ENCODE data around the gene RBM20.
A peak's percentile ranks its signal among the peaks of the same experiment; 100 is the strongest.

RBM20 gene

DNA sequence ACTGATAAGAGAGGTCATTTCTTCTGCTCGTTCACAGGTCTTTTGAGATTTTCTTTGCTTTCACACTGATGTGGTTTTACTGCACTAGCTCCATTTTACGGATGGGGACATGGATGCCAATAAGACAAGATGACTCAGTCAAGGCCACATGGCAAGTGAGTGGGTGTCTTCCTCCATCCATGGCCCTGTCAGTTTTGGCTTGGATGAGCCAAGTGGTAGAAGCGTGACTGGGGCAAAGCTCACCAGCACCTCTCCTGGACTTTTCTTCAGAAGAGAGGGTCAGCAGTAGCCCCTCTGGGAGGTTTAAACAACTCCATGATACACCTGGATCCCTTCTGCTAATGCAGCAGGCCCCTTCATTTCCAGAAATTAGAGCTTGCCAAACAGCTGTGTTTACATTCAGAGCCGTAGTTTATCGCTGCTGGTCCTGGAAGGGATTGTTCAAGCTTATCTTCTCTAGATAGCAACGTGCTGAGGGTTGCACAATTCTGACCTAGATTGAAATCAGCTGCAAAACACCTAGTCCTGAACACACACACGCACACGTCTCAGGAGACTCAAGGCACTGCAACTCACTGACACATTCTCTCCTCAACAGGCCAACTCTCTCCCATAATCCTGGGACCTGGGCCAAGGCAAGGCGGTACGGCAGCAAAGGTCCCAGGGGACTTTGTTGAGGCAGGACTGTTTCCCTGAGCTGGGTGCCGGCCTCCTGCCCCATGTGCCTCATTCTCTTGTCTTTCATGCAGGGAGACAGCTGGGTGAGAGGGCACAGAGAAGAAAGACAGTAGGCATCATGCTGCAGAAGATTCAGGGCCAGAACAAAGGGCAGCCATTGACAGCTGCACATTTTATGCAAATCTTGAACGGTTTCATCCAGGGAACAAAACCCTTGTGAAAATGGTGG lies 213.4 kb downstream of the RBM20 start:
- no peak for TF ChIP-seq ZNF274 (IDR thresholded peaks at IDR 0.05; ENCODE audit: low read depth, low read length)
- H3K4me3 ChIP-seq (ENCODE audit: low read length) = no peak overlapping the region

DNA sequence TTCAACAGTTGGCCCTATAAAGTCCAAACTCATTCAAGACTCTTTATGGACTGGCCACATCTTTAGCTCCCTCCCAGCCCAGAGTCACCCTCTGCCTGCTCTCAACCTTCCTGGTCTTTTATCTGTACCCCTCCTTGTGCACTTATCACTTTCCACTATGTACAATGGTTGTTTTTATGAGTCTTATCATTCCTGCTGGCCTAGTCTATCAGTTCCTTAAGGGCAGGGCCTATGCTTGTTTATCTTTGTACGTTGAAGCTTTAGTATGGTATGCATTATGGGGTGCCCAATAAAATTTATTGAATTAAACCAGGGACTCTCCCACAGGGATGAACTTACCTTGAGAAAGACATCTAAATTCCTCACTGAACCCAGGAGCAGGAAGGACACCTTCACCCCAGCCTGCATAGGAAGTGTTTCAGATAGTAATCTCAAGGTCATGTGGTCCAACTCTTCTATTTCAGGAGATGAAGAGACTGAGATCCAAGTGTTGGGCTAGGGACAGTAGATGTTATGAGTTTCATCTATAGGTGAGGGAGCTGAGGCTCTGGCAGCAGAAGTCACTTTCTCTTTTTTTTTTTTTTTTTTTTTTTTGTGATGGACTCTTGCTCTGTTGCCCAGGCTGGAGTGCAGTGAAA lies 214.3 kb downstream of the RBM20 start:
- TF ChIP-seq ZNF274 (IDR thresholded peaks at IDR 0.05; ENCODE audit: low read depth, low read length) = no peak
- no peak overlapping the region for H3K4me3 ChIP-seq (ENCODE audit: low read length)

DNA sequence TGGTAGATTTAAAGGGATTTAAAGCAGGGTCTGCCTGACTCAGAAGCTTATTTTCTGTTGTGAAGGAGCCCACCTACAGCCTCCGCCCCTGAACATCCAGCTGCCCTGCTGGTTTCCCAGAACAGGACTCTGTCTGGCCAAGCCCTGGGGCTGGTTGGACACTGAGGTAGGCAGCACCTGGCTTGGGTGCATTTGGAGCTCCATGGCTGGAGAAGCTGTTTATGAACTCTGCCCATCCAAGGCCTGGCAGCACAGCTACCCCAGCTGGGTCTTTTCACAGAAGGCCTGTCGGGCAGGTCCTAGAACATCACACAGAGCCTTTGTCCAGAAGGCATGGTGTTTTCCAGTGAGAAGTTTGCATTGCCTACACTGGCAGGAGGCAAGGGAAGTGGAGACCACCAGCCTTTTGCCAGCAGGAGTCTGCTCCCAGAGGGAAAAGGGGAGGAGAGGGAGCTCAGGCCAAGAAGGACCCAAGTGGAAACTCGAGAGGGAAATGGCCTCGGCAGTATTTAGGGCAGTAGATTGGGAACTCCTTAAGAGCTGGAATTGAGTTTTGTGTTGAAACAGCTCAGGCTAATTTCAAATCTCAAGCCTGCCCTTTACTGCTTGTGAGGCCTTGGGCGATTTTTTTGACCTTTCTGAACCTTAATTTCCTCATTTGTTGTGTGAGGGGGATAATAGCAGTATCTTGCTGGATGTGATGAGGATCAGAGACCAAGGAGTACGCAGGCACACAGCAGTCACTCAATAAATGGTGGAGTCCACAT lies 215.3 kb downstream of the RBM20 start:
- no peak overlapping the region for H3K4me3 ChIP-seq (ENCODE audit: low read length)
- no peak for TF ChIP-seq ZNF274 (IDR thresholded peaks at IDR 0.05; ENCODE audit: low read depth, low read length)

DNA sequence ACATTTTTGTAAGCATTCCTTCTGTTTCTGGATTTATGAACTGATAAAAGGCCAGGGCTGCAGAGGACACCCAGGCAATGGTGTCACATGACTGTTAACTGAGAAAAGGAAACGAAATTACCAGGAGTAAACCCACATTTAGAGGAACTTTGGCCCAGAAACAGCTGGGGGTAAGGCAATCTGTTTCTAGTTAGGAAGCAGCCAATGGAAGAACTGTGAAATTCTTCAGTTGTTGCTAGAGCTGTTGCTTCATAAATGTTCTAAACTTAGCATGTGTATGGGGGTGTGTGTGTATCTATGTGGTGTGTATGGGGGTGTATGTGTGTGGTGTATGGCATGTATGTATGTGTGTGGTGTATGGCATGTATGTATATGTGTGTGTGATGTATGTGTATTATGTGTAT lies 215.8 kb downstream of the RBM20 start:
- no peak overlapping the region for H3K4me3 ChIP-seq (ENCODE audit: low read length)
- no peak for TF ChIP-seq ZNF274 (IDR thresholded peaks at IDR 0.05; ENCODE audit: low read depth, low read length)

DNA sequence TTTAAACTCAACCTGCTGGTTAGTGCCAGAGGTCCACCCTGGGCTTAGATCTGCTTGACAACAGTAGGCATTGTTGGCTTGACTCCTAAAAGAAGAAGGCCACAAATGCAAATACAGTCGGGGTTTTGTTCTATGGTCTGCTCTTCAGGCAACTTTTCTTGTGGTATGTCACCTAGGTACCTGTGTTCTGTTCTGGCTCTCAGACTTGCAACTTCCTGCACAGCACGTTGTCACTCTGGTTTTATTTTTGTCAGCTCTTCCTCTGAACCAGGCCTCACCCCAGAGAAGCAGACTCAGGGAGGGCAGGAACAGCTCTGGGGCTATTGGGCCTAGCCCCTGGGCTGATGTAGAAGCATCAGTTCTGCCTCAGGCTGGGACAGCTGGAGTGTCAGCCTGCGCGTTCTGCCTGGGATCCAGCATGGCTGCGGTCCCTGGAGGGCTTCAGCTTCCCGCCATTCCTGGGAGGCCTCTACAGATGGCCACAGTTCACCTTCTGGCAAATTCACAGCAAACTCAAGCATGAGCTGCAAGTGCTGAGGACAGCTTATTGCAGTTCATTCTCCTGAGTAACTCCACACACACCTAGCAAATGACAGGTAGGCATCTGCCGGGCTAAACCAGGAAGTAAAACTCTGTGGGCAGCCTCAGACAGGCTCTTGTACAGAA lies 216.6 kb downstream of the RBM20 start:
- TF ChIP-seq ZNF274 (IDR thresholded peaks at IDR 0.05; ENCODE audit: low read depth, low read length) = no peak
- no peak overlapping the region; the same call in 1 of the 2 replicates for H3K4me3 ChIP-seq (ENCODE audit: low read length)

DNA sequence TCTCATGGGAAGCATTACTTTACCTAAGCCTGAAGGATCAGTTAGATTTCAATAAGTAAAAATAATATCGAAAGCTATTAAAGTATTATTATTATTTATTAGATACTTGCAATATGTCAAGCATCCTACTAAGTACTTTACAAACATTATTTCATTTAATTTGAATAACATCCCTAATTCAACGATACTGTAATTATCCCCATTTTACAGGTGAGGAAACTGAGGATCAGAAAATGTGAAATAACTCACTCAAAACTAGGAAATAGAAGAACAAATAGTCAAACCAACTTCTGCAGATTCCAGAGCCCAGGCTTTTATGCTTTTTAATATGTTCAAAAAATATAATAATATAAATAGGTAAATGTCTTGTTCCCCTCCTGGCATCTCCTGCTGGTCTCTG lies 217.3 kb downstream of the RBM20 start:
- peak overlapping the region; percentile 20; the same call in 1 of the 2 replicates for H3K4me3 ChIP-seq (ENCODE audit: low read length)
- no peak for TF ChIP-seq ZNF274 (IDR thresholded peaks at IDR 0.05; ENCODE audit: low read depth, low read length)

DNA sequence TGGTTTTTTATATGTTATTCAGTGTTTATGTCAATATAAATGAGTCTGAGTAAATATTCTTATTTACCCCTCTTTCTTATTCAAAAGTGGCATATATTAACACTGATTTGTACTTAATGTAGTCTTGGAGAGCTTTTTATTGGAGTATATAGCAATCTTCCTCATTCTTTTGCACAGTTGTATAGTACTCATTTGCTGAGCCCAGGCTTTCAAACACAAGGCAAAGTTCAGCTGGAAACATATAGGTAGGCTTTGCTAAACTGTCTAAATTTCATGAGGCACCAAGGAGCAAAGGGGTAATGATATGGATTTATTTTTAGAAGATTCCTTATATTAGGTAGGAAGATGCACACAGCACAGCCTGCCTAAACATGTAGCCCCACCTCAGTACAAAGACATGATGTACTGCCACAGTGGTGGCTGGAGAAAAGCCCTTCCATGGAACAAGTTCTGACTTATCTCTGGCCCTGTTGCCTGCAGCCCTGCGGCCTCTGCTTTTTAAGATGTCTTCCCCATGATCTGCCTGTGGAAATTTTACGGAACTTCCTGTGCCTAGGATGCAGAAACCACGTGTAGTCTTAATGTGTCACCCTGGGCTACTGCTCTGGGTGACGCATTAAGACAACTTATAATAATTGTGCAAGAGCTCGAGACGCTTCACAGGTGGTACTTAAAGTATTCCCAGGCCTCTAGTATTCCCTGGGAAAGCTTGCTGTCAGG lies 218.0 kb downstream of the RBM20 start:
- TF ChIP-seq ZNF274 (IDR thresholded peaks at IDR 0.05; ENCODE audit: low read depth, low read length) = no peak

DNA sequence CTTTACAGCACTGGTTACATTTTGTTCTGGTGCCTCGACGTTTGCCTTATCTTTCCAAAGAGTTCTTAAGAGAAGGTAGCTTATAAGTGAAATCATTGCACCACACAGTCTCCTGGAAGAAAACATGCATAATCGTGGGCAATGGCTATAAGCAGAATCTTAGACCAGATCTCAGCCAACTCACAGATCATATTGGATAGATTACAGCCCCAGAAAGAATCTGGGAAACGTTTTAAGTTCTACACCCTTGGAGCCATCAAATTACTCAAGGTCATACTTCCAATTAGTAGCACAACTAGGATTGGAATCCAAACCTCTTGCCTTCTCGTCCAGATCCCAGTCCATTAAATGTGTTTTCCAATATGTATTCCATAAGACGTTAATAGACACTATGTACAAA lies 218.8 kb downstream of the RBM20 start:
- no peak for TF ChIP-seq ZNF274 (IDR thresholded peaks at IDR 0.05; ENCODE audit: low read depth, low read length)
- H3K4me3 ChIP-seq (ENCODE audit: low read length) = no peak overlapping the region

More for the DNA sequence above, 218.0 kb downstream of the RBM20 start:
- no peak overlapping the region for H3K4me3 ChIP-seq (ENCODE audit: low read length)

DNA sequence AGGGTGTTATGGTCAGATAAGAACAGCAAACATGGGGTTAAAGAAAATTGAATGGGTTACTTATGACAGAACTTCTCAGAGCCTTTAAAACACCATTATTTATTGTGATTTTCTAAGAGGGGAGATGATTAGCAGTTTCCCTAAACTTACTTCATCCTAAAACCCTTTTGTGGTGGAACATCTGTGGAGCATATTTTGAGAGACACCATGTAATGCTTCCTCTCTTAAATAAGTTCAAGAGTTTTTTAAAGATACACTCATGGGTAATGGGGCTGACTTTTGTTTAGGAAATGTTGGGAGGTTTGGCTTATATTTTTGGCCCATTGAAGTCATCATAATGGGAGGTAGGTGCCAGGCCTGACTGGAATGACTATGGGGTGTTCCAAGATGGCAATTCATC lies 219.2 kb downstream of the RBM20 start:
- TF ChIP-seq ZNF274 (IDR thresholded peaks at IDR 0.05; ENCODE audit: low read depth, low read length) = no peak
- H3K4me3 ChIP-seq (ENCODE audit: low read length) = no peak overlapping the region

DNA sequence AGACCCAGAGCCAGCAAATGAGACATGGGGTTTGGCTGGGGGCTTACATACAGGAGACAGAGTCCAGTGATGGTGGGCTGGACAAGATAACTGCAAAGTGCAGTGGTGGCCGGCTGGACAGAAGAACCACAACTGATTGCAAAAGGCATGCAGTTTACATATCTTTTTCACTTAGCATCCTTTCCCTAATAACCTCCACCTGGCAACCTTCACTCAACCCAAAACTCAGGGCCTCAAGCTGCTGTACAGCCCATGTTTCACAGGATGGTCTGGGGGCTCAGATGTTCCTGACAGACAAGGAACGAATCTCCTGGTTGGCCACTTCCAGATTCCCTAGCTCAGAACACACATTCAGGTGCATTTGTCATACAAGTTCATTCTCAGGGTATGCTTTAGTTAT lies 219.8 kb downstream of the RBM20 start:
- TF ChIP-seq ZNF274 (IDR thresholded peaks at IDR 0.05; ENCODE audit: low read depth, low read length) = no peak

DNA sequence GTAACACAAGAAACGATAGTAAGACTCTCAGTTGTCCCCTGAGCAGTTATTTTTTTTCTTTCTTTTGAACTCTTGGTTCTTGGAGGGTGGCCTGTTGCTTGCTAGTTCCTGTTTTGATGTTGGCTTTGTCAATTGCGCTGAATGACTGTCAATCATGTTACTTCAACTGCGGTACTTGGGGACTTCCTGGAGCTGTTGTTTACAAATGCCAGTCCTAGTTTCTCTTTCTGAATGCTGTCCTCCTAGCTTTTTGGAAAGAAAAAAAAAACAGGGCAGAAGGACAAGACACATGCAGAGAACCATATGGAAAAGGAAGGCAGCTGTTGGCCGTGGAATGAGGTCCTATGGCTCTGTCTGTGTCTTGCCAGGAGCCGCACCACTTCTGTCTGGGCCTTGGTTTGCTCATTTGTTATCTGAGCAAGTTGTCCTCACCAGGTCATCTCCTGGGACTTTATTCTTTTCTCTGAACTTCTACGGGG lies 220.6 kb downstream of the RBM20 start:
- H3K4me3 ChIP-seq (ENCODE audit: low read length) = peak overlapping the region; percentile 80; the same call in 1 of the 2 replicates
- TF ChIP-seq ZNF274 (IDR thresholded peaks at IDR 0.05; ENCODE audit: low read depth, low read length) = no peak

More for the DNA sequence above, 219.8 kb downstream of the RBM20 start:
- H3K4me3 ChIP-seq (ENCODE audit: low read length) = no peak overlapping the region

DNA sequence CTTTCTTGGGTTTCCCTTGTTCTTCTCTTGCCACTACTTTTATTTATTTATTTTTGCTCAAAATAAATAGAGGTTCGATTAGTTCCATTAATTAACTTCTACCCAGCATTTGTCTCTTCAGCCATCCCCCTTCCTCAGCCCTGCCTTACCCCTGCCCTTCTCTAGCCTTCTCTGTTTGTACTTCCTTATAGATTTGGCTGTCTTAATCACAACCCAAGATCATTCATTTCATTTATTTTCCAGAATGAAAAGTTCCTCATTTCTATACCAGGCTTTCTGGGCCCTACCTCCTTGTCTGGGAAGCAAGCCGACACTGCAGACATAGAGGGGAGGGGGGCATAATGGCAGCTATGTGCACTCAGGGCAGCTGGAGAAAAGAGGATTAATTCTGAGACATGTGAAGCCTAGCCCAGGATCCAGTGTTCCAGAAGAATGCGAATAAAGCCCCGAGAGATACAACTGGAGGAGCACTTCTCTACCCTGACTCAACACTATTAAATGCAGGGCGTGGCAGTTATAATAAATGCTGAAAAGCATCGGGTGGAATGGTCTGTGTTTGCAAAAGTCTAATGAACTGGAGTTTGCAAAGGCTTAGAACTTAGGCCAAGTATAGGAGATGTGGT lies 221.2 kb downstream of the RBM20 start:
- no peak for TF ChIP-seq ZNF274 (IDR thresholded peaks at IDR 0.05; ENCODE audit: low read depth, low read length)
- peak overlapping the region; percentile 80; the same call in 1 of the 2 replicates for H3K4me3 ChIP-seq (ENCODE audit: low read length)
